Right lung (tissue), 10 donors: ENCODE results near the gene TMEM121. TPM values are rescaled to one million over a fixed set of nuclear protein-coding genes. Genes with fewer than 3 reads are reported as not detected.

ENCODE experiments used
- DNase-seq, 2 donors: peaks; one replicate each; pipeline ENCODE4 v3.0.0-alpha.2; 2013
- long read RNA-seq, 8 donors: transcript quantifications; one replicate each; lab custom pipeline, GENCODE V29; 2026
- polyA plus RNA-seq, 5 donors: library from polyadenylated mRNA; unstranded; fragments of 120-200 nt; gene quantifications; one replicate each; pipeline versions ENCODE4 v1.2.1 to v1.2.3, GENCODE V29; 2013; ENCODE audit warnings: inconsistent platforms in 1 of 5, low replicate concordance in 1 of 5; ENCODE audit not compliant: insufficient read length in 5 of 5, insufficient read depth in 1 of 5

TMEM121 gene
- 1 to 10 TPM; 2.3 to 8.4 (median 3.3) TPM for polyA plus RNA-seq
- long read RNA-seq, donor 1 = 0 reads
- long read RNA-seq, donor 2 = 0 reads
- long read RNA-seq, donor 3, transcript TMEM121-201 (2 exons, 1,532 nt) = major isoform, 5 of 6 reads
- long read RNA-seq, donor 3, partial matches to known transcripts = 0 of 6 reads
- long read RNA-seq, donor 3, other reads (novel, unspliced or antisense) = 0 of 6 reads
- long read RNA-seq, donor 4 = 0 reads
- long read RNA-seq, donor 5, partial matches to known transcripts = 0 of 1 reads
- long read RNA-seq, donor 5, other reads (novel, unspliced or antisense) = 0 of 1 reads
- long read RNA-seq, donor 6, partial matches to known transcripts = 6 of 13 reads
- long read RNA-seq, donor 6, other reads (novel, unspliced or antisense) = 0 of 13 reads
- long read RNA-seq, donor 7, partial matches to known transcripts = 0 of 4 reads
- long read RNA-seq, donor 7, other reads (novel, unspliced or antisense) = 0 of 4 reads
- long read RNA-seq, donor 8, partial matches to known transcripts = 0 of 2 reads
- long read RNA-seq, donor 8, other reads (novel, unspliced or antisense) = 0 of 2 reads

DNA sequence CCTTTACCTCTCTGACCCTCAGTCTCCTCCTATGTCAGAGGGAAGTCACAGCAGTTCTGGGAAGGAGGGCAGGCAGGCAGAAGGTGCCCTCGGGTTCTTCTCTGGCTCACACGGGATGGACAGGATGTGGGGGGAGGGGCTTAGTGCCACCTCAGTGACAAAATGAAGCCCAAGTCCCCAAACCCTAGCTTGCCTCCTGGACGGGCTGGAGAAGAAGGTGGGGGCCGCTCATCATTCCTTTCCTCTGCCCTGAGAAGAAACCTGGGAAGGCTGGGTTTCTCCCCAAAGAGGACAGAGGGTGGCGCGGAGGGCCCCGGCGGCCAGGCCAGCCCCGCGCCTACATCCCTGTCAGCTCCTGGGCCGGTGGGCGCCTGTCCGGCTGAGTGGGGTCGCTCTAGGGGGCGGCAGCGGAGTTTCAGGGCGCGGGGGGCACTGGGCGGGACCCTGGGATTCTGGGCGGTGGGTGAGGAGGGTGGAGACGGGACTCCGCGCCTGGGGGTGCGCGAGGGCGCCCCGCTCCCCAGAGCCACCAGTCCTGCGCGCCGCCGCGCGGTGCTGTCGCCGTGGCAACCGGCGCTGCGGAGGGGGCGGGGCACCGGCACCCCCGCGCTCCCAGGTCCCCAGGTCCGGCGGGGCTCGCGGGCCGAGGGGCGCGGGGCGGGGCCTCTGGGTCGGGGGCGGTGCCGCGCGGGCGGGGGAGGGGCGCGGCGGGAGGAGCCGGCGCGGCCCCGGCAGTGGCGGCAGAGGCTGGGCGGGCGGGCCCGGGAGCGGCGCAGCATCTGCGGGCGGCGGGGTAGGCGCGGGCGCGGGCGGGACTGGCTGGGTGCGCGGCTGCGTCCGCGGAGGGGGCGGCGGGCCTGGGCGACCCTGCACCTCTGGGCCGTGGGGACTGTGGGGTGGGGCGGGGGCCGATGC is at the start of gene TMEM121:
TSS of gene TMEM121 (plus strand) at position 723 of the 915 bp plus-strand sequence. CDS start 2,252 bp downstream, outside the sequence.
- DNase-seq = no peak

DNA sequence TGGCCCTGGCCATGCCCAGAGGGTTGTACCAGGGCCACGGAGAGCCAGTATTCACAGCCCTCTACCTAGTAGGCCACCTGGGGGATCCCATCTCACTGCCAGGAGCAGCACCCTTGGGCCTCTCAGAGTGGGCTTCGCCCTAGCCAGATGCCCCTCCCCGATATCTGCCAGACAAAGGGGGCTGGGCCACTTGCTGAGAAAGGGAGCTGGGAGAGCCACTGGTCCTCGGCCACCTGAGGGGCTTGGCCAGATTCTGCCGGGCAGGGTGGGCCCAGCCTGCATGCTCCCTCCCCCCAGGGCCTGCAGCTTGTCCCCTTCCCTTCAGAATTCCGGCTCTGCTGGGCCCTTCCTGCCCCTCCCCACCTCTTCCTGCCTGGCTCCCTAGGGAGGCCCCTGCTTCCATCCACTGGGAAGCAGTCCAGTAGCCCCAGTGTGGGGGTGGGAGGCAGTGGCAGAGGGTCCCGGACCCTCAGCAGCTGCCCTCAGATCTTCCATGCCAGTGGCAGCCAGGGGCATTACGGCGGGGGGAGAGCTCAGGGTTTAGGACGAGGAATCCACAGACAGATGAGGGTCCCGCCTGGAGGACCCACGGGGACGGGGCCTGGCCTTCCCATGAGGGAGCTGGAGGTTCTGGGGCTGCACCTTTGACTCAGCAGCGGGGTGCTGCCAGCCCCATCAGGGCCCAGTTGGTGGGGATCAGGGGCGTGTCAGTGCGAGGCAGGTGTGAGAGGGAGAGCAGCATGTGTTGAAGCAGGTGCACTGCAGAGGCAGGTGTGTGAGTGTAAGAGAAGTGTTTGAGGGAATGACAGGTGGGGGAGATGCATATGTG is 49.3 kb upstream of the TMEM121 start:
- DNase-seq = no peak

DNA sequence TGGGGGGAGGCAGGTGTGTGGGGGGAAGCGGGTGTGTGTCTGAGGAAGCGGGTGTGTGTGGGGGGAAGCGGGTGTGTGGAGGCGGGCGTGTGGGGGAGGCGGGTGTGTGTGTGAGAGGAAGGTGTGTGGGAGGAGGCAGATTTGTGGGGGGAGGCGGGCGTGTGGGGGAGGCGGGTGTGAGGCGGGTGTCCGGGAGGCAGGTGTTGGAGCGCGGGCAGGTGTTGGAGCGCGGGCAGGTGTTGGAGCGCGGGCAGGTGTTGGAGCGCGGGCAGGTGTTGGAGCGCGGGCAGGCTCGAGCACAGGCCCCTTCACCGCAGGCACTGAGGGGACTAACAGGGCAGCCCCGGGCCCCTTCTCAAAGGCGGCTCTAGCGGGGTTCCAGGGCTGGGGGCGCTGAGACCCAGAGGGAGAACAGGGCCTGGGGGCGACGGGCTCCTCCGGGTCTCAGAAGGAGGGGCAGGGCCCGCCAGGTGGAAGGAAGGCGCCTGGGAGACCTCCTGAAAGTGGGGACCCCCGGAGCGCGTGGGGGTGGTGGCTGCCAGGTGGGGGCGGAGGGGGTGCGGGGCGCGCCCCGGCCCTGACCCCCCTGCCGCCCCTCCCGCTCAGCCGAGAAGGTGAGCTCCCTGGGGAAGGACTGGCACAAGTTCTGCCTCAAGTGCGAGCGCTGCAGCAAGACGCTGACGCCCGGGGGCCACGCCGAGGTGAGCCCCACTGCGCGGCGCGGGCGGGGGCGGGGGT is 48.6 kb upstream of the TMEM121 start:
- DNase-seq = no peak

DNA sequence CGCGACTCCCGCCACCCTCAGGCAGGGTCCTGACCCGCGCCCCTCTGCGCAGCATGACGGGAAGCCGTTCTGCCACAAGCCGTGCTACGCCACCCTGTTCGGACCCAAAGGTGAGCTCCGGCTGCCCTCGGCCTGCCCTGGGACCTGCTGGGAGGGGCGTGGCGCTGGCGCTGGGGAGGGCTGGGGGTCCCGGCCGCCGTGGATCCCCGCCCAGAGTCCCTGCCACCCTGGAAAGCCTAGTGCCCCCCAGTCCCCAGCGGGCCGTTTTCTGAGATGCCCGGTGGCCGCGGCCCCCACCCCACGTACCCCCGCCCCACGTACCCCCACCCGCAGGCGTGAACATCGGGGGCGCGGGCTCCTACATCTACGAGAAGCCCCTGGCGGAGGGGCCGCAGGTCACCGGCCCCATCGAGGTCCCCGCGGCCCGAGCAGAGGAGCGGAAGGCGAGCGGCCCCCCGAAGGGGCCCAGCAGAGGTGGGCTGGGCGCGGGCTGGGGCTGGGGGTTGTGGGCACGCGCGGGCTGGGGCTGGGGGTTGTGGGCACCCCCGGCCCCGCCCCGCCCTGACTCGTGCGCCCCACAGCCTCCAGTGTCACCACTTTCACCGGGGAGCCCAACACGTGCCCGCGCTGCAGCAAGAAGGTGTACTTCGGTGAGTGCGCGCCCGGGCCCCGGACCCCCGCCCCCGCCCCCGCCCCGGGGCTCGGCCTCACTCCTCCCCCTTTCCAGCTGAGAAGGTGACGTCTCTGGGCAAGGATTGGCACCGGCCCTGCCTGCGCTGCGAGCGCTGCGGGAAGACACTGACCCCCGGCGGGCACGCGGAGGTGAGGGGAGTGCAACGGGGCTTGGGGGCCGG is 47.8 kb upstream of the TMEM121 start:
- no peak for DNase-seq

DNA sequence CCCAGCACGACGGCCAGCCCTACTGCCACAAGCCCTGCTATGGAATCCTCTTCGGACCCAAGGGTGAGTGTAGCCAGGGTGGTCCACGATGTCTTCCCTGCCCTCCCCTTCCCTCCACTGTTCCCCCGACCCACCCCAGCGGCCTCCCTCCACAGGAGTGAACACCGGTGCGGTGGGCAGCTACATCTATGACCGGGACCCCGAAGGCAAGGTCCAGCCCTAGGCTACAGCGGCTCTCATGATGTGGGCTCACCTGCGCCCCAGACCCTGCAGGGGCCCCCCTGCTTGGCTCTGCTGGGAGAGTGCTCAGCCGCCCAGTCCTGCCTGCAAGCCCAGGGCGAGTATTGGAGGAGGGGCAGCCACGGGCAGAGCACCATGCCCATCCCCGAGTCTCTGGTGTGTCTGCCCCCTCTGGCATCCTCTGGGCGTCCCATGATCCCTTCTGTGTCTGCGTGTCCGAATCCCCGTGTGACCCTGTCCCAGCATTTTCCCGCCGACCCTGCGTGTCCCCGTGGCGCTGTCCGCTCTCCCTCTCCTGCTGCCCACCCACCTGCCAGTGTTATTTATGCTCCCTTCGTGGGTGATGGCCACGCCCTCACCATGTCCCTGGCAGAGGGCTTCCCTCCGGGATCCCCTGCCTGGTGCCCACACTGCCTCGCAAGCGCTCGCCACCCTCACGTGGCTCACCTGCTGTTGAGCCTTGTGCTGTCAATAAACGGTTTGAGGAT is 46.8 kb upstream of the TMEM121 start:
- DNase-seq = no peak

DNA sequence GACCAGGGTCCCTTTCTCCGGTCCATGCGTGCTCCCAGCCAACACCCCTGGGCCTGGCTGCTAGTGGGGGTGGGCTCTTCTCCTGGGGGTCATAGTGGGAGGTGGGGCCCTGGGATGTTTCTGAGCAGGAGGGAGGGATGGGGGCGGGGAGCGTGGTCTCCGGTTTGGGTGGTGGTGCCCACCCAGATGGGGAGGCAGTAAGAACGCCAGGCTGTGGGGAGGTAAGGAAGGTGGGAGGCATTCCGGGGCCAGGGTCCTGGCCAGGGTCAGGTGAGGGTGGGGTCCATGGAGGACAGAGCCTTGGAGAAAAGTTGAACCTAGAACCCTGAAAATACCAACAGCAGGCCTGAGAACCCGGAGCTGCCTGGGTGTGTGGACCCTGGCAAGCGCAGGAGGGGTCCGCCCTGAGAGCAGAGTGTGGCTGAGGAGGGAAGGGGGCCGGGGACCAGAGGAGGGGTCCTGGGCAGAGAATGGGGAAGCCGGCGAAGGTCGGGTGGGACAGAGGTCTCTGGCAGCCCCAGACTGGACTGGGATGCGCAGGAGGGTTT is 46.1 kb upstream of the TMEM121 start:
- DNase-seq = no peak

DNA sequence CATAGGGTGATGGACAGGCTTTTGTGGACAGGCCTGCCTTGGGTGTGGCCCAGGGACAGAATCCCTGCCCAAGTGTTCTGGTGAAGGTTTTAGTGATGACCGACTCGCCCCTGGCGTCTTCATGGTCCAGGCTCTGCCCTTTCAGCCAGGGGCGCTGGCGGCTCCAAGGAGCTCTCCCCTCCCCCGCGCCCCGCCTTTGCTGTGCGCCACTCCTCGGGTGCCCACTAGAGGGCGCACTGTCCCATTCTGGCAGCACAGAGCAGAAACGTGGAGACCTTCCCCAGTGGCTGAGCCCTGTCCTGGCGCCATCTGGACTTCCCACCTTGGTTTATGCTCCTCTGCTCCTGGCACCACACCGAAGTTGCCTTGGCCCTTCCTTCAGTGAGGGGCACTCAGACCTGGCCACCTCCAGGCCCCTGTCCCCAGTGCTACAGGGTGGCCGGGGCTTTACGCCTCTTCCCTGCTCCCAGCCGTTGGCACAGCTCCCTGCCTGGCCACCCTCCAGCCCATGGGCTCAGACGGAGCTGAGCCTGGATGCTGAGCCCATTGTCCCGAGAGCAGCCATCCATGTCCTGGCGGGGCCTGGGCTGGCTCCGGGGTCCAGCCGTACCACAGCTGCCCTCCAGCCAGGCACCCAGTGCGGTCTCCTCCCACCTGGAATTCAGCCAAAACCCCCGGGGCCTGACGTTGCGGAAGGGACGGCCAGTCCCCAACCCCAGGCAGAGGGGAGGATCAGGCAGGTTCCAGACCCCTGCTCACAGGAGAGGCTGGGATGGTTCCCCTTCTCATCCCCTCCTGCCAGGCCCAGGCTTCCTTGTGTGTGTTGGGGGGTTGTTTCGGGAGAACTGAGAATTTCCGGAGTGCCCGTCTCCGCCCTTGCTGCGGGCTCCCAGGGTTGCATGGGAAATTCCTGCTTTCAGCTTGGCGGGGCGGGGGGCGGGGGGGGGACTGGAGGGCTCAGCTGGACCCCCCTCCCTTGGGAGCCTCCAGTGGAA is 45.3 kb upstream of the TMEM121 start:
- DNase-seq = peak; percentile 93 to 94

DNA sequence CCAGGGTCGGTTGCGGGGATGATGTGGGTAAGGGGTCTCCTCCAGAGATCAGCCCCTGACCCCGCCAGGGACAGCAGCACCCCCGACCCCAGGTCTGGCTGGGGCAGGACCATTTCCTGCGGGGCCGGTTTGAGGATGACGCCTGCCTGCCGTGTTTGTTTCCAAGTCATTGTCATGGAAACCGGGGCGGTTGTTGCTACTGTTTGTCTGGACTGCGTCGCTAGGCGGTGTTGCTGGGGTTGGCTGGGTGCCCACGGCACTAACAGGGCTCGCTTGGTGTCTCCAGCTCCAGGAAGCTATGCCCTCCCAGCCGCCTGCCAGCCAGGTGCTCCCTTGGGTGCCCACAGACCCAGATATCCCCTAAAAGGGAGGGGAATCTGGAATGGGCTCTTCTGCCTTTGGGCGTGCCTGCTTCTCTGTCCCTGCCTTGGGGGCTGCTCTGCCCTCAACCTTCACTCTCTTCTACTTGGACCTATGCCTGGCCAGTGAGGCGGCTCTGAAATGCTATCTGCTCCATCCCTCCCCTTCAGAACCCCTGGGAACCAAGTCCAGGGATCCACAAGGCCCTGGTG is 44.4 kb upstream of the TMEM121 start:
- peak; percentile 97 for DNase-seq

DNA sequence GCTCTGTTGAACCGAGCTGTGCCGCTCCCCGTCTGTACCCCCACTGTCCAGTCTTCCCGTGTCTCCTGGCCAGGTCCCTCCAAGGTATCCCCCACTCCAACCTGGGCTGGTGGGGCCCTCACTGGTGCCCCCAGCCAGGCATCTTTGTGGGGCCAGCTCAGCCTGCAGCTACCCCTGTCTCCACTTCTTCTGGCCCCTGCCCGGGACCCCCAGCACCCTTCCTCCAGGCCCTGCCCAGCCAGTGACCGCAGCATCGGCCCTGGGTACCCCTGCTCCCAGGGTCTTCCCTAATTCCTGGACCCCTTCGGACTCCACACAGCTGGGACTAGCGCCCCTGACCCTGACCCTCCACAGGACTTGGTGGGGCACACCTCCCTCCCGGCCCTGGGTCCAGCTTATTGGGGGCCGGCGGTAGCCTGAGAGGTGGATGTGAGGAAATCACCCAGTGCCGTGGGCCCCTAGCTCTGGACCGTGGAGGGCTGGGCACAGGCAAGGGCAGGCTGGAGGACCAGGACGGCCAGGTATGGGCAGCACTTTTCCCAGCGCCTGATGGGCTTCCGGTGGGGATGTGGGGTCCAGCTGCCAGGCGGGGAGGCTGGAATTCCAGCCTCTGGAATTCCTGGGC is 43.8 kb upstream of the TMEM121 start:
- DNase-seq = no peak

DNA sequence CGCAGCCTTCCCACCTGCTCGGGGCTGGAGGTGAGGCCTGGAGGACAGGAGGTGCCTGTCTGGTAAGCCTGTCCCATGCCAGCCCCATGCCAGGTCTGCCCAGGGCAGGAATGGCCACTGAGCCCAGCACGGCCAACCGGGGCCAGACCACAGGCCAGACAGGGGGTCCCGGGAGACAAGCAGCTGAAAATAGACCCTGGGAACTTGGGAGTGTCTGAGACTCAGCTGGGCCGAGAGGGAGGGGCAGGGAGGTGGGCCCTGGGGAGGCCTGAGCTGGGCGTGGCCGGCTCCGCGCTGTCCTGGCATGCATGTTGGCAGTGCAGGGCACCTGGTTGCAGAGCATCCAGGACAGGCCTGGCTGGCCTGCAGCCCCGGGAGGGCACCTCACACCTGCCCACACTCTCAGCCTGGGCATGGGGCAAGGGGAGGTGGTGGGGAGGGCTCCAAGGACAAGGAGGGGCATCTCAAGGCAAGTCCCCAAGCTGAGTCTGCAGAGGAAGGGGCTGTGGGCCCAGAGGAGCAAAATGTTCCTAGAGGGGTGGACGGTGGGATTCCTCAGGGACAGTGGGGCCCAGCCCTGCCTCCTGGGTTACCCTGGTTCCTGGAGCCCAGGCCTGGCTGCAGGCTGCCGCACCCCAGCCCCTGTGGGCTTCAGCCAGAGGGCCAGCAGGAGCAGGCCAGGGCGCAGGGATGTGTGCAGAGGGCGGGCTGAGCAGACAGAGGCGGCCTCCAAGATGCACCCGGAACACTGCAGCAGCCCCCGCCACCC is 42.9 kb upstream of the TMEM121 start:
- DNase-seq = no peak

DNA sequence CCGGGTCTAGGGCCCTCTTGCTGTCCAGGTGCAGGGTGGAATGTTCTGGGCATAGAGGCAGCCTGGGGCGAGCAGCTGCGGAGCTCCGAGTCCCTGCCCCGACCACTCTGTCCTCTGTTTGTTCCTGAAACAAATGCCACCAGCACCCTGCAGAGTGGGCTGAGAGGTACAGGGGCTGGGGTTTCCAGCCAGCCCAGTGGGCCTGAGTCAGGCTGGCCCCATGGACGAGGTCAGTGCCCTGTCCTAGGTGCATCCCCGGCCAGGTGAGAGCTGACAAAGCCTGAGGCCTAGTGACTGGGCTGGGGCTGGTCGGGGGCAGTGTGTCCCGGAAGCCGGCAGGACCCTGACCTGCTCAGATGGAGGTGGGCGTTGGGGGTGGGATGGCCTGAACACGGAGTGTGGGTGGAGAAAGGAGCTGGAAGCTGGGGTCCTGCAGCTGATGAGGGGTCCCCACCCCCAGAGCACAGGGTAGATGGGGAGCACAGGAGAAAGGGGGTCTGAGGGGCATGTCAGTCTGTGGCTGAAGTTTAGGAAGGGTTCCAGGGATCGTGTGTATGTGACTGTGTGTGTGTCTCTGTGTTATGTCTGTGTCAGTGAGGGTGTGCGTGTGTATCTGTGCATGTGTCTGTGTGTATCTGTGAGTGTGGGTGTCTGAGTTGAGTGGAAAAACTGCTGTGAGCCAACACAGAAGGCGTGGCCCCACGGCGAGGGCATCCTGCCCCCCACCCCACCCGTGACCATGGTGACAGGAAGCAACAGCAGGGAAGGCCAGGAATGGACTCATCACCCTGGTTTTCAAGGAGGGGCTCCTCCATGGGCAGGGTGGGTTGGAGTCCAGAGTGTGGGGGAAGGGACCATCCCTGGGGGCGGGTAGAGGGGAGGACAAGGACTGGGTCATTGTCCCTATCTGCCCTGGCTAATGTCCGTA is 42.0 kb upstream of the TMEM121 start:
- DNase-seq = no peak

DNA sequence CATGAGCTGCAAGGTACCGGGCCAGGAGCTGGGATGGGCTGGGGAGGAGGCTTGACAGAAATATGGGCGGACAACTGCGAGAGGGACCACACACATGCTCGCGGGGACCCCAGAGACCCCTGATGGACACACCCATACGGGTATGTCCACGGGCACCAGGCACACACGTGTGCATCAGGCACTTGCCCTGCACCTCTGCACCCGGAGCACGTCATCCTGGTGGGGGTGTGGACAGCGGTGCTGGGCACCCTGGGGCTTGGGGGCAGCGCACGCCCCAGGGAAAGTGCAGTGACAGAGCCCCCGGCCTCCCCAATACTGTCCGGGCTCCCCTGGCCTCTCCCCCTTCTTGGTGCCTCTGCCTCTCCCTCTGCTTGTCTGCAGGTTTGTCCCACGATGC is 41.4 kb upstream of the TMEM121 start:
- no peak for DNase-seq

DNA sequence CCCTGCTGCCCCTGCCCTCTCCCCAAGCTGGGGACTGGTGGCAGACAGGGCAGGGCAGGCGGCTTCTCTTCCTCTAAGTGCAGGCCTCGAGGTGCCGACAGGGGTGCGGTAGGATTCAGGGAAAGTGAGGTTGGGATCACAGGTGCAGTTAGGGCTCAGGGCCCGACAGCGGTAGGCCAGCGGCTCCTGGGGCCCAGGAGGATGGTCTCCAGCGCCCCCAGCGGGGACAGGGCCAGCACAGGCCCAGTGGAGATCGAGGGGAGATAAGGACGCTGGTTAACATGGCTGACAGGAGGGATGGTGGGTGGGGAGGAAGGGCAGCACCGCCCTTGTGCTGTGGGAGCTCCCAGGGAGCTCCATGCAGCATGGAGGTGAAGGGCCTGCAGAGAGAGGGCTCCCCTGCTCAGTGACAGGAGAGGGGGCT is 40.6 kb upstream of the TMEM121 start:
- peak in 1 of 2 donors; percentile 55 for DNase-seq
